Right lobe of liver (tissue), 4 donors: Measurements from ENCODE around the gene RSRC1.

Experiments used
- CTCF ChIP-seq, 4 donors: fragments of 200-600 bp in 3 of 4; fragments of 450-650 bp in 1 of 4; IDR thresholded peaks; one replicate each; pipeline versions ENCODE4 v1.5.1 to v1.8.0; 2016 to 2022; ENCODE audit warnings: antibody characterized with exemption in 4 of 4, mild to moderate bottlenecking in 2 of 4
- POLR2A ChIP-seq: fragments of 450-650 bp; IDR thresholded peaks from one replicate; pipeline ENCODE4 v1.6.1; 2017; ENCODE audit warnings: antibody characterized with exemption, mild to moderate bottlenecking
- donor health status: DM: no; HTN: no; CAD: no.
- donor health status: DM: no; HTN: no; CAD: no.
- donor health status: DM: no; HTN: yes; CAD: no.

- TF ChIP-seq POLR2A (no peak), CTCF (IDR thresholded peaks at IDR 0.05) (no peak)
These were observed 100.2 kb downstream of the RSRC1 start for GRCh38 chr3:158210067-158210466.
